ENCODE measurements around the gene HLA-E. TPM values are rescaled to one million over a fixed set of nuclear protein-coding genes. Genes with fewer than 3 reads are reported as not detected.
A peak's percentile ranks its signal among the peaks of the same experiment; 100 is the strongest.
"Not testable (repeated sequence)": the region's sequence is repeated elsewhere in the genome, so short reads cannot be mapped to it uniquely, and the experiment has no call there.

Gene HLA-E
- polyA plus RNA-seq, 3 donors: 870 to 944 (median 893) TPM

DNA sequence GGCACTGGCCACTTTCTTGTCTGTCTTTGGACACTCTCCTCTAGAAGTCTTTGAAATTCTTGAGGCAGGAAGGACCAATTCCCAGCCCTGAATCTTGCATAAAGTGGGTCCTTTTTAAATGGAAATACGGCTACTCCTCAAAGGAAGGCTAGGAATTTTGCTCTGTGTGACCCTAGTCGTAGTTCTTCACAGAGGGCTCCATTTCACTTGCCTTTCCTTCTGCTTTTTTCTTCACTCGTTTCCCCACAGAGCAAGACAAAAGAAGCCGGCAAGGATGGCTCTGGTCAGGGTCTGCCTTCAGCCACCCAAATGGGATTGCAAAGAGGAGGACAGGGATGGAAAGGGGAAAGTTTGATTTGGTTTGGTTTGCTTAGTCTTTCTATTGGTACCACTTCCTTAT, 25.8 kb downstream of the HLA-E start:
- TF ChIP-seq CTCF (IDR thresholded peaks at IDR 0.05): no peak
- Histone ChIP-seq H4K20me1 (ENCODE audit: insufficient read depth, low read length) (no peaks in the 10 kb centered on the region), H2AFZ (ENCODE audit: insufficient read depth, low read depth, low read length, poor library complexity, severe bottlenecking) (peak overlapping the region; percentile 74), H3K4me2 (replicated peaks; ENCODE audit: extremely low read depth, low read length, poor library complexity, severe bottlenecking) (peak overlapping the region; percentile 77), H3K27ac (ENCODE audit: low read depth in 1 of 2, low read length in 2 of 2) (peak overlapping the region; percentile 56 to 96), H3K9me3 (replicated peaks in 1 of 2; ENCODE audit: control insufficient read depth in 1 of 2, insufficient read depth in 1 of 2, low read length in 2 of 2) (peaks cover 0 to 3% of the 10 kb centered on the region in 2 donors), H3K9ac (ENCODE audit: insufficient read depth, low read length, poor library complexity, severe bottlenecking) (no peak overlapping the region), H3K79me2 (ENCODE audit: insufficient read depth, low read length) (no peaks in the 10 kb centered on the region), H3K27me3 (ENCODE audit: control insufficient read depth in 2 of 2, insufficient read depth in 2 of 2, low read length in 2 of 2) (no peaks in the 10 kb centered on the region), H3K4me1 (ENCODE audit: control insufficient read depth in 1 of 2, insufficient read depth in 2 of 2, low read length in 2 of 2) (peaks cover 48 to 53% of the 10 kb centered on the region in 2 donors), H3K36me3 (replicated peaks in 1 of 2; ENCODE audit: control insufficient read depth in 1 of 2, insufficient read depth in 2 of 2, low read length in 2 of 2) (no peaks in the 10 kb centered on the region), H3K4me3 (replicated peaks in 1 of 3; ENCODE audit: low read depth in 2 of 3, low read length in 3 of 3) (peak overlapping the region in 1 of 3 experiments; percentile 76)
- Mint-ChIP-seq H3K27me3 (ENCODE audit: low read depth in 3 of 3) (no peaks in the 10 kb centered on the region), H3K4me1 (peaks cover 45% of the 10 kb centered on the region), H3K9me3 (peaks cover 2 to 14% (median 6%) of the 10 kb centered on the region in 7 donors), H3K4me3 (peak overlapping the region; percentile 79 to 88), H3K36me3 (no peaks in the 10 kb centered on the region), H3K27ac (peak overlapping the region; percentile 97 to 100 (median 99))
- no peak for DNase-seq
- no CpG with 5 or more reads among the region's 4 CpGs for WGBS (ENCODE audit: insufficient coverage)
- intact Hi-C loops (cut with micrococcal nuclease): loop anchor here in 1 of 2 donors (2.0 kb wide), 1 partner anchor 16 kb away; no protein-coding TSS in a partner anchor

- no peak for TF ChIP-seq CTCF (IDR thresholded peaks at IDR 0.05)
- Histone ChIP-seq H3K9me3 (replicated peaks in 1 of 2; ENCODE audit: control insufficient read depth in 1 of 2, insufficient read depth in 1 of 2, low read length in 2 of 2) (peaks cover 0 to 3% of the 10 kb centered on the region in 2 donors), H2AFZ (ENCODE audit: insufficient read depth, low read depth, low read length, poor library complexity, severe bottlenecking) (peak overlapping the region; percentile 30), H3K36me3 (replicated peaks in 1 of 2; ENCODE audit: control insufficient read depth in 1 of 2, insufficient read depth in 2 of 2, low read length in 2 of 2) (no peaks in the 10 kb centered on the region), H3K79me2 (ENCODE audit: insufficient read depth, low read length) (no peaks in the 10 kb centered on the region), H3K27me3 (ENCODE audit: control insufficient read depth in 2 of 2, insufficient read depth in 2 of 2, low read length in 2 of 2) (no peaks in the 10 kb centered on the region), H3K4me2 (replicated peaks; ENCODE audit: extremely low read depth, low read length, poor library complexity, severe bottlenecking) (peak overlapping the region; percentile 77), H3K9ac (ENCODE audit: insufficient read depth, low read length, poor library complexity, severe bottlenecking) (peak overlapping the region; percentile 80), H3K4me3 (replicated peaks in 1 of 3; ENCODE audit: low read depth in 2 of 3, low read length in 3 of 3) (peak overlapping the region; percentile 22 to 76 (median 35)), H3K4me1 (ENCODE audit: control insufficient read depth in 1 of 2, insufficient read depth in 2 of 2, low read length in 2 of 2) (peaks cover 37 to 42% of the 10 kb centered on the region in 2 donors), H3K27ac (ENCODE audit: low read depth in 1 of 2, low read length in 2 of 2) (peak overlapping the region; percentile 96 to 99), H4K20me1 (ENCODE audit: insufficient read depth, low read length) (no peaks in the 10 kb centered on the region)
- peaks cover 36% of the 10 kb centered on the region for H3K4me1 Mint-ChIP-seq
- H3K27ac Mint-ChIP-seq: peak overlapping the region; percentile 97 to 100 (median 99)
- DNase-seq: peak; percentile 98 to 99 (median 99)
- no peaks in the 10 kb centered on the region for H3K36me3 Mint-ChIP-seq
- no peaks in the 10 kb centered on the region for H3K27me3 Mint-ChIP-seq (ENCODE audit: low read depth in 3 of 3)
- intact Hi-C loops (cut with micrococcal nuclease): loop anchor here in 1 of 2 donors (2.0 kb wide), 1 partner anchor 15 kb away; no protein-coding TSS in a partner anchor
- peaks cover 2 to 14% (median 6%) of the 10 kb centered on the region in 7 donors for H3K9me3 Mint-ChIP-seq
- WGBS (ENCODE audit: insufficient coverage): under 1% methylated on average over 25 of the region's 33 CpGs
- peak overlapping the region; percentile 79 to 88 for H3K4me3 Mint-ChIP-seq
These were observed 26.8 kb downstream of the HLA-E start for GRCh38 chr6:30515944-30516753.

DNA sequence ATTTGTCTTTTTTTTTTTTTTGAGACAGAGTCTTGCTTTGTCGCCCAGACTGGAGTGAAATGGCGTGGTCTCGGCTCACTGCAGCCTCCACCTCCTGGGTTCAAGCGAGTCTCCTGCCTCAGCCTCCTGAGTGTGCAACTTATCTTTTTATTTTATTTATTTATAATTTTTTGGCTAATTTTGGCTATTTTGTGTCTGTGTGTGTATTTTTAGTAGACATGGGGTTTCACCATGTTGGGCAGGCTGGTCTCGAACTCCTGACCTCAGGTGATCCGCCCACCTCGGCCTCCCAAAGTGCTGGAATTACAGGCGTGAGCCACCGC, 27.4 kb downstream of the HLA-E start:
- Mint-ChIP-seq H3K4me1 (peaks cover 32% of the 10 kb centered on the region), H3K27ac (peak overlapping the region; percentile 97 to 100 (median 99)), H3K9me3 (peaks cover 2 to 14% (median 6%) of the 10 kb centered on the region in 7 donors)
- H3K36me3 Mint-ChIP-seq; H3K27me3 Mint-ChIP-seq (ENCODE audit: low read depth in 3 of 3); H3K79me2 ChIP-seq (ENCODE audit: insufficient read depth, low read length); H3K4me3 Mint-ChIP-seq; H3K27me3 ChIP-seq (ENCODE audit: control insufficient read depth in 2 of 2, insufficient read depth in 2 of 2, low read length in 2 of 2); H4K20me1 ChIP-seq (ENCODE audit: insufficient read depth, low read length); H2AFZ ChIP-seq (ENCODE audit: insufficient read depth, low read depth, low read length, poor library complexity, severe bottlenecking); H3K36me3 ChIP-seq (replicated peaks in 1 of 2; ENCODE audit: control insufficient read depth in 1 of 2, insufficient read depth in 2 of 2, low read length in 2 of 2); DNase-seq; intact Hi-C loops (cut with micrococcal nuclease); H3K9me3 ChIP-seq (replicated peaks in 1 of 2; ENCODE audit: control insufficient read depth in 1 of 2, insufficient read depth in 1 of 2, low read length in 2 of 2): not testable (repeated sequence)
- Histone ChIP-seq H3K4me2 (replicated peaks; ENCODE audit: extremely low read depth, low read length, poor library complexity, severe bottlenecking) (peak overlapping the region; percentile 77), H3K4me1 (ENCODE audit: control insufficient read depth in 1 of 2, insufficient read depth in 2 of 2, low read length in 2 of 2) (peaks cover 32 to 36% of the 10 kb centered on the region in 2 donors), H3K27ac (ENCODE audit: low read depth in 1 of 2, low read length in 2 of 2) (peak overlapping the region; percentile 96 to 99), H3K9ac (ENCODE audit: insufficient read depth, low read length, poor library complexity, severe bottlenecking) (peak overlapping the region; percentile 80), H3K4me3 (replicated peaks in 1 of 3; ENCODE audit: low read depth in 2 of 3, low read length in 3 of 3) (peak overlapping the region in 1 of 3 experiments; percentile 76)
- 0% methylated on average over 1 of the region's 9 CpGs for WGBS (ENCODE audit: insufficient coverage)

Measured in CD14-positive monocyte (primary cell).